Fibroblast of mammary gland (primary cell): ENCODE measurements around the gene USH2A.
A peak's percentile ranks its signal among the peaks of the same experiment; 100 is the strongest.

Experiments used
- DNase-seq: peaks from one replicate; pipeline ENCODE4 v3.0.0-alpha.2; 2010; ENCODE audit warnings: low read depth
- H3K4me3 ChIP-seq: 2 replicates; pipeline ENCODE4 v1.5.1; 2011; ENCODE audit warnings: low read depth, mild to moderate bottlenecking, low read length, moderate library complexity; ENCODE audit not compliant: control insufficient read depth
- TF ChIP-seq, protein P1 (sequence below): conservative IDR thresholded peaks from 2 replicates; pipeline ENCODE4 v1.5.1; 2011; ENCODE audit warnings: low read depth, low read length, inconsistent platforms; ENCODE audit not compliant: control insufficient read depth, insufficient read depth

Gene USH2A

GRCh38 chr1:215830226-215830810 lies 592.9 kb downstream of the USH2A start:
- peak; percentile 6 for DNase-seq

GRCh38 chr1:215825056-215825455 lies 598.2 kb downstream of the USH2A start:
- TF ChIP-seq, protein P1, sequence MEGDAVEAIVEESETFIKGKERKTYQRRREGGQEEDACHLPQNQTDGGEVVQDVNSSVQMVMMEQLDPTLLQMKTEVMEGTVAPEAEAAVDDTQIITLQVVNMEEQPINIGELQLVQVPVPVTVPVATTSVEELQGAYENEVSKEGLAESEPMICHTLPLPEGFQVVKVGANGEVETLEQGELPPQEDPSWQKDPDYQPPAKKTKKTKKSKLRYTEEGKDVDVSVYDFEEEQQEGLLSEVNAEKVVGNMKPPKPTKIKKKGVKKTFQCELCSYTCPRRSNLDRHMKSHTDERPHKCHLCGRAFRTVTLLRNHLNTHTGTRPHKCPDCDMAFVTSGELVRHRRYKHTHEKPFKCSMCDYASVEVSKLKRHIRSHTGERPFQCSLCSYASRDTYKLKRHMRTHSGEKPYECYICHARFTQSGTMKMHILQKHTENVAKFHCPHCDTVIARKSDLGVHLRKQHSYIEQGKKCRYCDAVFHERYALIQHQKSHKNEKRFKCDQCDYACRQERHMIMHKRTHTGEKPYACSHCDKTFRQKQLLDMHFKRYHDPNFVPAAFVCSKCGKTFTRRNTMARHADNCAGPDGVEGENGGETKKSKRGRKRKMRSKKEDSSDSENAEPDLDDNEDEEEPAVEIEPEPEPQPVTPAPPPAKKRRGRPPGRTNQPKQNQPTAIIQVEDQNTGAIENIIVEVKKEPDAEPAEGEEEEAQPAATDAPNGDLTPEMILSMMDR: no peak
- DNase-seq: peak; percentile 20
- H3K4me3 ChIP-seq: no peak overlapping the region

More at GRCh38 chr1:215830226-215830810, 592.9 kb downstream of the USH2A start:
- TF ChIP-seq, protein P1: no peak
- H3K4me3 ChIP-seq: no peak overlapping the region

DNA sequence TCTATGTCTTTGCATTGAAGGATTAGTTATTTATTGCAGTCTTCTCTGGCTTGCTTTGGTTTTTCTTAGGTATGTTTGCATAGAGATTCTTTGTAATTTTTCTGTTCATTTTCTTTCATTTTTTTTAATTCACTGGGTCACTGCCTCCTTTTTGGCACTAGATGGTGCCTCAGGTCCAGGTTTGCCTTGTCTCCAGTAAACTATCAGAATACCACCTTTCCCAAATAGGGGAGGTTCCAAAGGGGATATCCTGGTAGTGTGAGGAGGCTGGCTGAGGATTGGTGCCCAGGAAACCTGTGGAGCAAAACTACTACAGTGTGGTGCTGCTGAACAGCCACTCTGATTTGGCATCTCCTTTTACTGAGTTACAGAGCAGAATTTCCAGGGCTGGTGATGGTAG lies 599.0 kb downstream of the USH2A start:
- TF ChIP-seq, protein P1: peak; percentile 65
- H3K4me3 ChIP-seq: no peak overlapping the region
- peak; percentile 42 for DNase-seq

DNA sequence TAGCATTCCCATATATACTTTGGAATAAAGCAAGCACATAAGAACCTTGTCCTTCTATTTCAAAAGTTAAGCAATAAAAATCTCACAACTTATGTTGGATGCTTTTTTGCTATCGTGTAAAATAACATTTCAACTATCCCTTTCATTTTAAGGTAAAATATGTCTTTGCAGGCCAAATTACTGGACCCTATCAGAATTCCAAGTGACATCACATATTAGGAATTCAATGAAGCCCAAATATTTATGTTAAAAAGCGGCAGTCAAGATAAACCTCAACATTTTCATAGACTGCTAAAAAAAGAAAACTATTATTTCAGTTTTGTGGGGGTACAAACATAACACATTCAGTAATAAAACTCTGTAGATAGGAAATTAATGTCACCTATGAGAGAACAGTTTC lies 604.1 kb downstream of the USH2A start:
- TF ChIP-seq, protein P1: no peak
- no peak overlapping the region for H3K4me3 ChIP-seq
- no peak for DNase-seq

DNA sequence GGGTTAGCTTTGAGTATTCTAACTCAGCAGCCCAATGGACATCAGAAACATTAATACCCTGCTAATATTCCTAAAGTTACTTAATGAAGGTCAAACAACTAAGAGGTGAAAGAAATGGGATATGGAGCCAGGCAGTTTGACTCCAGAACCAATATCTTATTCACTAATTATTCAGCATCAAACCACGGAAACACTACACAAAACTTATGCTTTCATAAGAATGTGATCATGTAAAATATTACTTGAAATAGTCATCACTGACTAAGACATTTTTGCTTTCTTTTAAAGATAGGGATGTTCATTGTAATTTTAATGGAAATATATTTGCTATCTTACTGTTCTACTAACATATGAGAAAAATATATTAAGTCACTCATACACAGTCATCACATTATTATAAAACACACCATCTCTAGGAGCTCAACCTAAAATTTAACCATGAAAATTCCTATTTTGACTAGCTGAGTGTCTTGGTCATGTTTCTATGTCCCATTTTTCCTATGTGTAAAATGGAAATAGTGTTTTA lies 615.3 kb downstream of the USH2A start:
- no peak overlapping the region for H3K4me3 ChIP-seq
- TF ChIP-seq, protein P1: no peak
- DNase-seq: no peak

DNA sequence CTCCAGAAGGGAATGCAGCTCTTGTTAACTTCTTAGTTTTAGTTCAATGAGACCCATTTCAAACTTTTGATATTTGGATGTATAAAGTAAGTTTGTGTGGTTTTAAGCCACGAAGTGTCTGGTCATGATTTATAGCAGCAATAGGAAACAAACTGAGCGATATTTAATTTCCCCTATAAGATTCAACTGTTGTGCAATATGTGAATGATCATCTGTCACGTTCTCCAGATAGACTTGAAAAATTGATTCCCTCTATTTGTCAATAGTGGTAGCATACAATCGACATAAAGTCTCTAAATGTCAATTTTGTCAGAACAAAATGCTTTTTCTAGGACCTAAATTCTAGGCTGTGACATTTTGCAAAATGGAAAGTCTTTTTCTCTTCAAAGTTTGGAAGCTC lies 616.0 kb downstream of the USH2A start:
- no peak overlapping the region for H3K4me3 ChIP-seq
- no peak for DNase-seq
- TF ChIP-seq, protein P1: no peak

- TF ChIP-seq, protein P1: no peak
- peak; percentile 16 for DNase-seq
- no peak overlapping the region for H3K4me3 ChIP-seq
Observed at GRCh38 chr1:215797859-215798258, 625.4 kb downstream of the USH2A start.
